Uterus (tissue), 4 donors: ENCODE measurements around the gene MED13L. TPM values are rescaled to one million over a fixed set of nuclear protein-coding genes. Genes with fewer than 3 reads are reported as not detected.
A peak's percentile ranks its signal among the peaks of the same experiment; 100 is the strongest.
"Not testable (repeated sequence)": the region's sequence is repeated elsewhere in the genome, so short reads cannot be mapped to it uniquely, and the experiment has no call there.

Experiments used
- DNase-seq, 2 donors: peaks; one replicate each; pipeline ENCODE4 v3.0.0-alpha.2; 2019 to 2020
- H3K27ac ChIP-seq, 2 donors: fragments of 200-600 bp; sonication (generic); 1 replicate in 1 of 2; 2 replicates in 1 of 2; pipeline ENCODE4 v1.5.1; 2016 to 2018
- H3K27me3 ChIP-seq, 2 donors: fragments of 200-600 bp; sonication (generic); one replicate each; pipeline ENCODE4 v1.5.1; 2018 to 2019; ENCODE audit warnings: control low read depth in 1 of 2
- H3K36me3 ChIP-seq, 2 donors: fragments of 200-600 bp; sonication (generic); one replicate each; pipeline ENCODE4 v1.5.1; 2019; ENCODE audit warnings: control low read depth in 1 of 2
- H3K4me1 ChIP-seq, 2 donors: fragments of 200-600 bp; sonication (generic); one replicate each; pipeline ENCODE4 v1.5.1; 2018 to 2019; ENCODE audit warnings: control low read depth in 1 of 2
- H3K4me3 ChIP-seq, 2 donors: fragments of 200-600 bp; sonication (generic); 1 replicate in 1 of 2; 2 replicates in 1 of 2; pipeline ENCODE4 v1.5.1; 2018 to 2019; ENCODE audit warnings: mild to moderate bottlenecking in 1 of 2
- H3K9me3 ChIP-seq, 2 donors: fragments of 200-600 bp; sonication (generic); one replicate each; pipeline ENCODE4 v1.5.1; 2019; ENCODE audit warnings: control low read depth in 1 of 2
- CTCF ChIP-seq, 4 experiments: fragments of 200-600 bp in 2 of 4; fragments of 450-650 bp in 2 of 4; sonication (generic) in 2 of 4; IDR thresholded peaks; one replicate each; pipeline ENCODE4 v1.5.1; 2016 to 2019; ENCODE audit warnings: antibody characterized with exemption in 4 of 4, mild to moderate bottlenecking in 2 of 4, moderate library complexity in 1 of 4
- POLR2A ChIP-seq, 2 donors: fragments of 450-650 bp; IDR thresholded peaks; one replicate each; pipeline ENCODE4 v1.6.1; 2016; ENCODE audit warnings: antibody characterized with exemption in 2 of 2, mild to moderate bottlenecking in 1 of 2, moderate library complexity in 1 of 2
- intact Hi-C: fragments of 100-400 bp; cut with DNase I; formaldehyde crosslinking; loops from one replicate; pipeline ENCODE4 v1.15.1; 2023; ENCODE audit warnings: low total_unique reads
- total RNA-seq, 4 donors: library from RNA; depleted of rRNA in 3 of 4; stranded (reverse); fragments of >200 nt in 3 of 4; gene quantifications; one replicate each; pipeline versions ENCODE4 v1.1.0 to v1.2.4, GENCODE V29; 2014 to 2023
- donor health status: DM: yes; HTN: yes; CAD: no.

MED13L gene
- total RNA-seq, 4 donors from 2014 or later, result 189 to 314 (median 254) TPM

DNA sequence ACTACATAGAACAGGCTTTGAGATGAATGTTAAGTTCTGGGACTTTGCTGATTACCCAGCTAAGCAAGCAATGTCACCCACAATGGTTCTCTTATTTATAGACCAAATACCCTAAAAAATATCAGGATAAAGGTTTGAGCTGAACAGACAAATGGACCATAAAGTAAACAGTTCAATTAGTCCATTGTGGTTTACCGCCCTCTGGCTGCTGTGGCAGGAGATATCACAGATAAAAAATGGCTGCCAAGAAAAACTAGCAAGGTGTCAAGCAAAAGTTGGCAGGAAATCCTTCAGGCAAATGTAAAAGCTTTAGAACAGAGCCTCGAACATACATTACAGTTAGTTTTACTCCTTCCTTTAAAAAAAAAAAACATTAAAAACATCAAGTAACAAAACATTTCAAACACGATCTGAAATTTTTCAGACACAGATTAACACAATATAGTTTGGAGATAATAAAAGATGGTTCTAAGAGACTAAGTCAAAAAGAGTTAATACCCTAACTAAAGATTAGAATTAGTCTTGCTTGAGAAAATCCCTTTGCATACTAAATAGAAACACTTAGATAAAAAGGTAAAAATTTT is 41.3 kb downstream of the MED13L start:
- H3K27me3 ChIP-seq, result no peaks in the 10 kb centered on the region
- peak overlapping the region in 1 of 2 donors; percentile 27 for H3K27ac ChIP-seq
- DNase-seq, result peak in 1 of 2 donors; percentile 39
- no peaks in the 10 kb centered on the region for H3K9me3 ChIP-seq
- peaks cover 0 to 3% of the 10 kb centered on the region in 2 donors for H3K36me3 ChIP-seq
- peaks cover 0 to 8% of the 10 kb centered on the region in 2 donors for H3K4me1 ChIP-seq
- TF ChIP-seq CTCF (IDR thresholded peaks at IDR 0.05) (peak; percentile 60 to 80 (median 70)), POLR2A (IDR thresholded peaks at IDR 0.05) (no peak)
- no peak overlapping the region for H3K4me3 ChIP-seq
- intact Hi-C loops, result no loop called here

DNA sequence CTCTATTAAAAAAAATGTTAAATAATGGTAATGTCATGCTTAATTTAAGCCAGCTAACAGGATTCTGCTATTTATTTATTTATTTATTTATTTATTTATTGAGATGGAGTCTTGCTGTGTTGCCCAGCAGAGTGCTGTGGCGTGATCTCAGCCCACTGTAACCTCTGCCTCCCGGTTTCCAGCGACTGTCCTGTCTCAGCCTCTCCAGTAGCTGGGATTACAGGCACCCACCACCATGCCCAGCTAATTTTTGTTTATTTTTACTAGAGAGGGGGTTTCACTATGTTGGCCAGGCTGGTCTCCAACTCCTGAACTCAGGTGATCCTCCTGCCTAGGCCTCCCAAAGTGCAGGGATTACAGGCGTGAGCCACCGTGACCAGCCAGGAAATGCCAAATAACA is 43.3 kb downstream of the MED13L start:
- H3K27me3 ChIP-seq, H3K4me3 ChIP-seq, H3K27ac ChIP-seq, DNase-seq, H3K9me3 ChIP-seq, intact Hi-C loops, H3K36me3 ChIP-seq, H3K4me1 ChIP-seq: not testable (repeated sequence)

GRCh38 chr12:116233669-116234068 is 43.8 kb downstream of the MED13L start:
- intact Hi-C loops, result no loop called here
- H3K27ac ChIP-seq, result no peak overlapping the region
- TF ChIP-seq POLR2A (IDR thresholded peaks at IDR 0.05), result no peak
- TF ChIP-seq CTCF (IDR thresholded peaks at IDR 0.05), result no peak
- DNase-seq, result no peak
- no peaks in the 10 kb centered on the region for H3K9me3 ChIP-seq
- no peaks in the 10 kb centered on the region for H3K27me3 ChIP-seq
- H3K36me3 ChIP-seq, result peaks cover 0 to 3% of the 10 kb centered on the region in 2 donors
- no peak overlapping the region for H3K4me3 ChIP-seq
- H3K4me1 ChIP-seq, result peaks cover 0 to 8% of the 10 kb centered on the region in 2 donors

- no peak overlapping the region for H3K27ac ChIP-seq
- no peak overlapping the region for H3K4me3 ChIP-seq
- no peaks in the 10 kb centered on the region for H3K27me3 ChIP-seq
- peaks cover 0 to 3% of the 10 kb centered on the region in 2 donors for H3K36me3 ChIP-seq
- TF ChIP-seq CTCF (IDR thresholded peaks at IDR 0.05), result no peak
- TF ChIP-seq POLR2A (IDR thresholded peaks at IDR 0.05), result no peak
- H3K9me3 ChIP-seq, result no peaks in the 10 kb centered on the region
- no peaks in the 10 kb centered on the region for H3K4me1 ChIP-seq
- no peak for DNase-seq
- intact Hi-C loops, result no loop called here
Measured at GRCh38 chr12:116227811-116228210, 49.7 kb downstream of the MED13L start.

DNA sequence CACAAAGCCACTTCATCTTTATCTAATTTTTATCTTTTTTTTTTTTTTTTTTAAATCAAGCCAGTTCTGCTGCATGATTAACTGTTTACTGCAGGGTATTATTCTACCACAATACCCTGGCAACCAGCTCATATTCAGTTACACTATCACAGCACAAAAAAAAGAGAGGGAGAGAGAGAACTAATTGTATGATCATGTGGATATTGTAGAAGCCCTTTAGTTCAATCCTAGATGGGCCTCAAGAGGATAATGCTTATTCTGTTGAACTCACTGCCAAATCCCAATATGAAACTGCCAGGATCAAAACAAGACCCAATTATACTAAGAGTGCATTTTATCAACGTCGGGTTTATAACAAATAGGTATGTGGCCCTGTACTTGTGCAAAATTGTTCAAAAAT is 51.5 kb downstream of the MED13L start:
- H3K9me3 ChIP-seq, result no peaks in the 10 kb centered on the region
- intact Hi-C loops, result no loop called here
- H3K27ac ChIP-seq, result no peak overlapping the region
- DNase-seq, result no peak
- no peak for TF ChIP-seq CTCF (IDR thresholded peaks at IDR 0.05)
- TF ChIP-seq POLR2A (IDR thresholded peaks at IDR 0.05), result no peak
- H3K4me1 ChIP-seq, result no peaks in the 10 kb centered on the region
- no peaks in the 10 kb centered on the region for H3K36me3 ChIP-seq
- no peak overlapping the region for H3K4me3 ChIP-seq
- H3K27me3 ChIP-seq, result no peaks in the 10 kb centered on the region

- Histone ChIP-seq H3K9me3 (no peaks in the 10 kb centered on the region), H3K4me3 (no peak overlapping the region), H3K4me1 (no peaks in the 10 kb centered on the region), H3K36me3 (no peaks in the 10 kb centered on the region), H3K27me3 (no peaks in the 10 kb centered on the region), H3K27ac (peak overlapping the region in 1 of 2 donors; percentile 34)
- TF ChIP-seq POLR2A (IDR thresholded peaks at IDR 0.05), result no peak
- peak; percentile 62 to 93 for DNase-seq
- intact Hi-C loops, result no loop called here
Measured at GRCh38 chr12:116222358-116222757, 55.1 kb downstream of the MED13L start.
